B cell (primary cell): ENCODE measurements around the gene TSHB. TPM values are rescaled to one million over a fixed set of nuclear protein-coding genes. Genes with fewer than 3 reads are reported as not detected.
"Not testable (repeated sequence)": the region's sequence is repeated elsewhere in the genome, so short reads cannot be mapped to it uniquely, and the experiment has no call there.

Experiments
- ATAC-seq: fragments of 200-7000 bp; cut with Tn5 transposase; one replicate; pipeline ENCODE4 v1.10.0; 2021; ENCODE audit warnings: low read depth, mild to moderate bottlenecking, moderate number of reproducible peaks, moderate library complexity
- CTCF ChIA-PET: fragments of 350-600 bp; sonication (Branson Sonifier 250); formaldehyde crosslinking; loops from one replicate; lab custom pipeline; 2021; ENCODE audit warnings: antibody characterized with exemption, inconsistent platforms; lab: Charles Lee
- POLR2A ChIA-PET: fragments of 350-600 bp; sonication (Branson Sonifier 250); formaldehyde crosslinking; loops from one replicate; lab custom pipeline; 2021; ENCODE audit warnings: antibody characterized with exemption; lab: Charles Lee
- DNase-seq: peaks from one replicate; pipeline ENCODE4 v3.0.0; 2013
- H2AFZ ChIP-seq: 2 replicates; pipeline ENCODE4 v1.6.1; 2012; ENCODE audit warnings: mild to moderate bottlenecking, low read depth, low read length; ENCODE audit not compliant: insufficient read depth, poor library complexity, severe bottlenecking
- H3K27ac ChIP-seq, 2 donors: 1 replicate in 1 of 2; 2 replicates in 1 of 2; pipeline ENCODE4 v1.5.1; 2012 to 2013; ENCODE audit warnings: low read length in 2 of 2, mild to moderate bottlenecking in 2 of 2, moderate library complexity in 1 of 2
- H3K27me3 ChIP-seq, 4 experiments: fragments of 200-600 bp in 1 of 4; sonication (generic) in 1 of 4; replicated peaks in 1 of 4; 1 replicate in 2 of 4; 2 replicates in 2 of 4; pipeline versions ENCODE4 v1.6.1 to v1.7.0; 2013 to 2016; ENCODE audit warnings: low read length in 3 of 4, mild to moderate bottlenecking in 2 of 4, mixed read lengths in 1 of 4, moderate library complexity in 1 of 4; ENCODE audit not compliant: insufficient read depth in 4 of 4, control insufficient read depth in 3 of 4; ENCODE audit errors: control extremely low read depth in 1 of 4
- H3K36me3 ChIP-seq, 2 experiments: replicated peaks in 1 of 2; 1 replicate in 1 of 2; 2 replicates in 1 of 2; pipeline versions ENCODE4 v1.6.1 to v1.7.1; 2013; ENCODE audit warnings: low read length in 1 of 2; ENCODE audit not compliant: insufficient read depth in 2 of 2, control insufficient read depth in 1 of 2; ENCODE audit errors: control extremely low read depth in 1 of 2, extremely low read depth in 1 of 2
- H3K4me1 ChIP-seq, 2 donors: fragments of 200-600 bp in 1 of 2; sonication (generic) in 1 of 2; 1 replicate in 1 of 2; 2 replicates in 1 of 2; pipeline versions ENCODE4 v1.5.1 to v1.6.1; 2013 to 2017; ENCODE audit warnings: low read length in 2 of 2; ENCODE audit not compliant: control insufficient read depth in 2 of 2, insufficient read depth in 2 of 2
- H3K4me2 ChIP-seq: replicated peaks from 2 replicates; pipeline ENCODE3; 2012; ENCODE audit warnings: mild to moderate bottlenecking, low read depth, low read length; ENCODE audit not compliant: poor library complexity, severe bottlenecking
- H3K4me3 ChIP-seq, 5 experiments: fragments of 200-600 bp in 1 of 5; sonication (generic) in 1 of 5; 1 replicate in 3 of 5; 2 replicates in 2 of 5; pipeline versions ENCODE4 v1.5.1 to v1.7.0; 2011 to 2016; ENCODE audit warnings: low read length in 4 of 5, mild to moderate bottlenecking in 4 of 5, low read depth in 2 of 5, control low read depth in 1 of 5, moderate library complexity in 1 of 5; ENCODE audit not compliant: insufficient read depth in 1 of 5; ENCODE audit errors: control extremely low read depth in 1 of 5, extremely low read depth in 1 of 5
- H3K79me2 ChIP-seq: fragments of 200-600 bp; sonication (generic); one replicate; pipeline ENCODE4 v1.6.0; 2016; ENCODE audit warnings: low read length; ENCODE audit not compliant: control insufficient read depth, insufficient read depth
- H3K9ac ChIP-seq: fragments of 200-600 bp; sonication (generic); 2 replicates; pipeline ENCODE4 v1.6.1; 2017; ENCODE audit warnings: mild to moderate bottlenecking, low read length, moderate library complexity
- H3K9me3 ChIP-seq, 3 donors: one replicate each; pipeline versions ENCODE4 v1.6.1 to v1.7.1; 2013; ENCODE audit warnings: low read length in 2 of 3; ENCODE audit not compliant: control insufficient read depth in 2 of 3, insufficient read depth in 1 of 3; ENCODE audit errors: control extremely low read depth in 1 of 3
- H4K20me1 ChIP-seq: 2 replicates; pipeline ENCODE4 v1.6.0; 2012; ENCODE audit warnings: mild to moderate bottlenecking, low read length; ENCODE audit not compliant: insufficient read depth, control insufficient read depth, poor library complexity, severe bottlenecking
- H3K27ac Mint-ChIP-seq: one replicate; pipeline ENCODE4 v1.8.0; 2021; ENCODE audit warnings: mixed read lengths
- H3K27me3 Mint-ChIP-seq: one replicate; pipeline ENCODE4 v1.8.0; 2021; ENCODE audit warnings: mixed read lengths
- H3K4me1 Mint-ChIP-seq: one replicate; pipeline ENCODE4 v1.8.0; 2021; ENCODE audit warnings: mixed read lengths
- H3K4me3 Mint-ChIP-seq: one replicate; pipeline ENCODE4 v1.8.0; 2021; ENCODE audit warnings: mixed read lengths
- H3K9me3 Mint-ChIP-seq: one replicate; pipeline ENCODE4 v1.8.0; 2022; ENCODE audit warnings: mixed read lengths; ENCODE audit not compliant: insufficient read depth
- CTCF ChIP-seq: fragments of 200-600 bp; IDR thresholded peaks from one replicate; pipeline ENCODE4 v1.8.0; 2022; ENCODE audit warnings: antibody characterized with exemption, mild to moderate bottlenecking
- EZH2 ChIP-seq: IDR thresholded peaks from 2 replicates; pipeline ENCODE4 v1.6.1; 2012; ENCODE audit warnings: borderline replicate concordance, low read depth, mild to moderate bottlenecking, moderate library complexity, low read length; ENCODE audit not compliant: insufficient read depth, poor library complexity, severe bottlenecking
- WGBS: methylation state at CpG from one replicate; pipeline ENCODE4 v1.1.5; 2013; ENCODE audit warnings: missing lambda C conversion rate; ENCODE audit not compliant: insufficient coverage; 5-methylcytosine and 5-hydroxymethylcytosine counted together
- intact Hi-C: fragments of 100-400 bp; cut with micrococcal nuclease; formaldehyde crosslinking; loops from one replicate; pipeline ENCODE4 v1.10.0; 2022
- polyA plus RNA-seq: library from polyadenylated mRNA; depleted of rRNA; stranded (reverse); fragments of >200 nt; gene quantifications from 2 replicates; pipeline ENCODE4 v1.2.3, GENCODE V29; 2012
- total RNA-seq, 2 donors: library from RNA; stranded (reverse); fragments of 120-200 nt in 1 of 2; gene quantifications; 1 replicate in 1 of 2; 2 replicates in 1 of 2; pipeline versions ENCODE4 v1.2.3 to v1.2.4, GENCODE V29; 2013 to 2022

TSHB gene
- total and polyA plus RNA-seq, 2 donors (not counting 1 experiment from before 2014, with no cell fraction given) = not detected

- no peak for DNase-seq
- Histone ChIP-seq H3K27me3 (no peaks in the 10 kb centered on the region), H3K9ac (no peak overlapping the region), H3K36me3 (no peaks in the 10 kb centered on the region), H3K4me2 (no peak overlapping the region), H2AFZ (no peak overlapping the region), H3K79me2 (no peaks in the 10 kb centered on the region), H3K4me3 (no peak overlapping the region), H3K27ac (no peak overlapping the region), H3K4me1 (no peaks in the 10 kb centered on the region), H3K9me3 (peaks cover 0 to 5% (median 0%) of the 10 kb centered on the region in 3 donors), H4K20me1 (no peaks in the 10 kb centered on the region)
- H3K27ac Mint-ChIP-seq = no peak overlapping the region
- H3K4me1 Mint-ChIP-seq = no peaks in the 10 kb centered on the region
- WGBS = no CpG with 5 or more reads among the region's 2 CpGs
- intact Hi-C loops = no loop called here
- H3K27me3 Mint-ChIP-seq = peaks cover 4% of the 10 kb centered on the region
- TF ChIP-seq EZH2 = no peak
- no peak for TF ChIP-seq CTCF
- no peak for ATAC-seq
- no peaks in the 10 kb centered on the region for H3K9me3 Mint-ChIP-seq
- no peak overlapping the region for H3K4me3 Mint-ChIP-seq
- POLR2A ChIA-PET = no interaction called here
- CTCF ChIA-PET = no interaction called here
These were observed 15.8 kb upstream of the TSHB start for GRCh38 chr1:115013792-115014191.

DNA sequence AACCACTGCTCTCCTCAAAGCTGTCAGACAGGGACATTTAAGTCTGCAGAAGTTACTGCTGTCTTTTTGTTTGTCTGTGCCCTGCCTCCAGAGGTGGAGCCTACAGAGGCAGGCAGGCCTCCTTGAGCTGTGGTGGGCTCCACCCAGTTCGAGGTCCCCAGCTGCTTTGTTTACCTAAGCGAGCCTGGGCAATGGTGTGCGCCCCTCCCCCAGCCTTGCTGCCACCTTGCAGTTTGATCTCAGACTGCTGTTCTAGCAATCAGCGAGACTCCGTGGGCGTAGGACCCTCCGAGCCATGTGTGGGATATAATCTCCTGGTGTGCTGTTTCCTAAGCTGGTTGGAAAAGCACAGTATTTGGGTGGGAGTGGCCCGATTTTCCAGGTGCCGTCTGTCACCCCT is 10.1 kb upstream of the TSHB start:
- H4K20me1 ChIP-seq, intact Hi-C loops, H3K4me1 Mint-ChIP-seq, H3K9me3 ChIP-seq, H3K9ac ChIP-seq, H3K4me3 Mint-ChIP-seq, H2AFZ ChIP-seq, H3K27ac ChIP-seq, H3K9me3 Mint-ChIP-seq, DNase-seq, H3K36me3 ChIP-seq, H3K4me3 ChIP-seq, CTCF ChIA-PET, H3K27me3 ChIP-seq, H3K4me1 ChIP-seq, H3K4me2 ChIP-seq, ATAC-seq, POLR2A ChIA-PET, H3K27ac Mint-ChIP-seq, H3K79me2 ChIP-seq: not testable (repeated sequence)
- 84% methylated on average over 9 of the region's 9 CpGs for WGBS
- H3K27me3 Mint-ChIP-seq = peaks cover 25% of the 10 kb centered on the region
